GM23338 (cell line): ENCODE results near the gene GPD1L. TPM values are rescaled to one million over a fixed set of nuclear protein-coding genes. Genes with fewer than 3 reads are reported as not detected.

Experiments used
- ATAC-seq: fragments of 200-7000 bp; cut with Tn5 transposase; 3 replicates; pipeline ENCODE4 v1.9.1; 2020
- DNase-seq: peaks from one replicate; pipeline ENCODE4 v3.0.0-alpha.2; 2015; ENCODE audit warnings: low spot score
- H2AFZ ChIP-seq: fragments of 200-600 bp; sonication (generic); 2 replicates; pipeline ENCODE4 v1.8.0; 2016; ENCODE audit warnings: antibody characterized with exemption, mild to moderate bottlenecking, moderate library complexity
- H3F3A ChIP-seq: fragments of 200-600 bp; sonication (generic); replicated peaks from 2 replicates; pipeline ENCODE4 v1.8.0; 2017; ENCODE audit warnings: antibody characterized with exemption, mixed run types, low read depth
- H3K27ac ChIP-seq: fragments of 200-600 bp; sonication (generic); 2 replicates; pipeline ENCODE4 v1.6.1; 2016; ENCODE audit warnings: low read depth
- H3K27me3 ChIP-seq: fragments of 200-600 bp; sonication (generic); 2 replicates; pipeline ENCODE4 v1.8.0; 2016; ENCODE audit warnings: mild to moderate bottlenecking, mixed run types, moderate library complexity; ENCODE audit not compliant: insufficient read depth
- H3K36me3 ChIP-seq: fragments of 200-600 bp; sonication (generic); 2 replicates; pipeline ENCODE4 v1.8.0; 2016; ENCODE audit warnings: mild to moderate bottlenecking; ENCODE audit not compliant: insufficient read depth
- H3K4me1 ChIP-seq: fragments of 200-600 bp; sonication (generic); 2 replicates; pipeline ENCODE4 v1.8.0; 2016; ENCODE audit warnings: mild to moderate bottlenecking, moderate library complexity; ENCODE audit not compliant: insufficient read depth
- H3K4me2 ChIP-seq: fragments of 200-600 bp; sonication (generic); 2 replicates; pipeline ENCODE4 v1.7.1; 2017; ENCODE audit warnings: mixed run types
- H3K4me3 ChIP-seq: fragments of 200-600 bp; sonication (generic); 2 replicates; pipeline ENCODE4 v1.6.1; 2016; ENCODE audit warnings: mixed run types
- H3K79me2 ChIP-seq: fragments of 200-600 bp; sonication (generic); replicated peaks from 2 replicates; pipeline ENCODE4 v1.8.0; 2017; ENCODE audit warnings: mild to moderate bottlenecking; ENCODE audit not compliant: insufficient read depth
- H3K9me2 ChIP-seq: fragments of 200-600 bp; sonication (generic); 2 replicates; pipeline ENCODE4 v1.8.0; 2017; ENCODE audit not compliant: insufficient read depth
- H4K20me1 ChIP-seq: fragments of 200-600 bp; sonication (generic); replicated peaks from 2 replicates; pipeline ENCODE4 v1.8.0; 2017; ENCODE audit warnings: mild to moderate bottlenecking; ENCODE audit not compliant: insufficient read depth
- H3K27ac Mint-ChIP-seq: 2 replicates; pipeline ENCODE4 v1.8.0; 2020; ENCODE audit warnings: inconsistent platforms, mild to moderate bottlenecking, moderate library complexity, mixed read lengths
- H3K27me3 Mint-ChIP-seq: 3 replicates; pipeline ENCODE4 v1.8.0; 2022; ENCODE audit warnings: low read depth, mild to moderate bottlenecking, moderate library complexity, mixed read lengths, inconsistent platforms; ENCODE audit not compliant: insufficient read depth, poor library complexity
- H3K36me3 Mint-ChIP-seq: 3 replicates; pipeline ENCODE4 v1.8.0; 2021; ENCODE audit warnings: low read depth, mild to moderate bottlenecking, inconsistent platforms, moderate library complexity, mixed read lengths
- H3K4me1 Mint-ChIP-seq: 3 replicates; pipeline ENCODE4 v1.8.0; 2020; ENCODE audit warnings: mild to moderate bottlenecking, inconsistent platforms, mixed read lengths
- H3K4me3 Mint-ChIP-seq: 3 replicates; pipeline ENCODE4 v1.8.0; 2021; ENCODE audit warnings: moderate library complexity, mild to moderate bottlenecking, inconsistent platforms, mixed read lengths
- H3K9me3 Mint-ChIP-seq: 3 replicates; pipeline ENCODE4 v1.8.0; 2020; ENCODE audit warnings: moderate library complexity, mild to moderate bottlenecking, inconsistent platforms, mixed read lengths
- CTCF ChIP-seq, 2 experiments: fragments of 200-600 bp in 1 of 2; sonication (generic) in 1 of 2; conservative IDR thresholded peaks; 2 replicates each; pipeline versions ENCODE4 v1.5.1 to v1.6.1; 2016 to 2017; ENCODE audit warnings: antibody characterized with exemption in 2 of 2, low read depth in 2 of 2, mild to moderate bottlenecking in 2 of 2, moderate library complexity in 1 of 2
- ETS1 ChIP-seq: IDR thresholded peaks from 2 replicates; pipeline ENCODE4 v1.6.1; 2016; ENCODE audit warnings: antibody characterized with exemption
- EZH2 ChIP-seq: fragments of 200-600 bp; sonication (generic); IDR thresholded peaks from one replicate; pipeline ENCODE4 v1.8.0; 2017; ENCODE audit warnings: antibody characterized with exemption, mild to moderate bottlenecking, low read depth; ENCODE audit not compliant: unreplicated experiment
- EZH2phosphoT487 ChIP-seq: fragments of 200-600 bp; sonication (generic); IDR thresholded peaks from one replicate; pipeline ENCODE4 v1.8.1; 2018; ENCODE audit warnings: antibody characterized with exemption; ENCODE audit not compliant: unreplicated experiment
- NANOG ChIP-seq: IDR thresholded peaks from 2 replicates; pipeline ENCODE4 v1.6.1; 2016; ENCODE audit warnings: antibody characterized with exemption, borderline replicate concordance
- POLR2AphosphoS5 ChIP-seq: IDR thresholded peaks from 2 replicates; pipeline ENCODE4 v1.6.1; 2016; ENCODE audit warnings: antibody characterized with exemption, low read depth
- ZNF114 ChIP-seq: fragments of 250-450 bp; sonication (Bioruptor Pico); IDR thresholded peaks from 2 replicates; pipeline ENCODE4 v1.5.0; 2020; ENCODE audit warnings: mild to moderate bottlenecking, moderate library complexity
- ZNF331 ChIP-seq: fragments of 250-450 bp; sonication (Bioruptor Pico); IDR thresholded peaks from 2 replicates; pipeline ENCODE4 v1.5.0; 2020; ENCODE audit warnings: low read depth, mild to moderate bottlenecking, moderate library complexity
- polyA plus RNA-seq: library from polyadenylated mRNA; unstranded; fragments of >200 nt; fragmentation: Nextera tagmentation; extraction: Ambion mirVana; gene quantifications from 2 replicates; pipeline ENCODE4 v1.2.1, GENCODE V29; 2016
- total RNA-seq: library from RNA; depleted of rRNA; stranded (reverse); fragments of >200 nt; shearing (Covaris generic); gene quantifications from 2 replicates; pipeline ENCODE4 v1.2.3, GENCODE V29; 2014
- TF ChIP-seq, protein P1 (sequence below): IDR thresholded peaks from one replicate; pipeline ENCODE4 v1.6.1; 2018; ENCODE audit warnings: antibody characterized with exemption; ENCODE audit not compliant: unreplicated experiment

The GPD1L gene
- total and polyA plus RNA-seq, 2 experiments from 2014 or later, result 2.0 to 6.4 TPM

- ATAC-seq, result no peak
- Mint-ChIP-seq H3K9me3 (no peaks in the 10 kb centered on the region), H3K27me3 (no peaks in the 10 kb centered on the region), H3K4me3 (no peak overlapping the region), H3K4me1 (no peaks in the 10 kb centered on the region; the same call in 1 of the 3 replicates), H3K36me3 (no peaks in the 10 kb centered on the region), H3K27ac (no peak overlapping the region)
- no peak overlapping the region for H3K4me3 ChIP-seq
- no peak overlapping the region for H2AFZ ChIP-seq
- H3K4me2 ChIP-seq, result no peak overlapping the region
- TF ChIP-seq POLR2AphosphoS5, result no peak
- no peak for TF ChIP-seq ETS1
- no peak for TF ChIP-seq ZNF331 (CRISPR knock-in tag)
- no peak for TF ChIP-seq NANOG
- TF ChIP-seq, protein P1, sequence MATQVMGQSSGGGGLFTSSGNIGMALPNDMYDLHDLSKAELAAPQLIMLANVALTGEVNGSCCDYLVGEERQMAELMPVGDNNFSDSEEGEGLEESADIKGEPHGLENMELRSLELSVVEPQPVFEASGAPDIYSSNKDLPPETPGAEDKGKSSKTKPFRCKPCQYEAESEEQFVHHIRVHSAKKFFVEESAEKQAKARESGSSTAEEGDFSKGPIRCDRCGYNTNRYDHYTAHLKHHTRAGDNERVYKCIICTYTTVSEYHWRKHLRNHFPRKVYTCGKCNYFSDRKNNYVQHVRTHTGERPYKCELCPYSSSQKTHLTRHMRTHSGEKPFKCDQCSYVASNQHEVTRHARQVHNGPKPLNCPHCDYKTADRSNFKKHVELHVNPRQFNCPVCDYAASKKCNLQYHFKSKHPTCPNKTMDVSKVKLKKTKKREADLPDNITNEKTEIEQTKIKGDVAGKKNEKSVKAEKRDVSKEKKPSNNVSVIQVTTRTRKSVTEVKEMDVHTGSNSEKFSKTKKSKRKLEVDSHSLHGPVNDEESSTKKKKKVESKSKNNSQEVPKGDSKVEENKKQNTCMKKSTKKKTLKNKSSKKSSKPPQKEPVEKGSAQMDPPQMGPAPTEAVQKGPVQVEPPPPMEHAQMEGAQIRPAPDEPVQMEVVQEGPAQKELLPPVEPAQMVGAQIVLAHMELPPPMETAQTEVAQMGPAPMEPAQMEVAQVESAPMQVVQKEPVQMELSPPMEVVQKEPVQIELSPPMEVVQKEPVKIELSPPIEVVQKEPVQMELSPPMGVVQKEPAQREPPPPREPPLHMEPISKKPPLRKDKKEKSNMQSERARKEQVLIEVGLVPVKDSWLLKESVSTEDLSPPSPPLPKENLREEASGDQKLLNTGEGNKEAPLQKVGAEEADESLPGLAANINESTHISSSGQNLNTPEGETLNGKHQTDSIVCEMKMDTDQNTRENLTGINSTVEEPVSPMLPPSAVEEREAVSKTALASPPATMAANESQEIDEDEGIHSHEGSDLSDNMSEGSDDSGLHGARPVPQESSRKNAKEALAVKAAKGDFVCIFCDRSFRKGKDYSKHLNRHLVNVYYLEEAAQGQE, result no peak
- no peak for TF ChIP-seq EZH2phosphoT487
- no peak for TF ChIP-seq CTCF (conservative IDR thresholded peaks at IDR 0.05; ENCODE audit: low read depth in 2 of 2)
- TF ChIP-seq EZH2, result no peak
- TF ChIP-seq ZNF114, result no peak
- H3K9me2 ChIP-seq, result no peaks in the 10 kb centered on the region
- no peak overlapping the region for H3K27ac ChIP-seq
- DNase-seq, result no peak
- H4K20me1 ChIP-seq, result no peaks in the 10 kb centered on the region
- H3K27me3 ChIP-seq, result no peaks in the 10 kb centered on the region
- H3K79me2 ChIP-seq, result no peaks in the 10 kb centered on the region
- H3K4me1 ChIP-seq, result no peaks in the 10 kb centered on the region
- H3K36me3 ChIP-seq, result no peaks in the 10 kb centered on the region
- H3F3A ChIP-seq, result no peaks in the 10 kb centered on the region
Observed at GRCh38 chr3:32126305-32127015, 20.0 kb downstream of the GPD1L start.
